GM12891 (cell line): ENCODE results near the gene COL7A1.

Source experiments
- POLR2A ChIP-seq: IDR thresholded peaks from 2 replicates; pipeline ENCODE4 v1.6.1; 2011; ENCODE audit warnings: low read depth, low read length, control low read depth
- POLR2AphosphoS5 ChIP-seq: IDR thresholded peaks from 2 replicates; pipeline ENCODE4 v1.6.1; 2011; ENCODE audit warnings: low read depth, low read length, control low read depth

GRCh38 chr3:48629894-48630293, 34.8 kb upstream of the COL7A1 start:
- TF ChIP-seq POLR2A (no peak), POLR2AphosphoS5 (no peak)
